NCI-H2081 (cell line): ENCODE results near the gene NPFF.

ENCODE experiments used
- DNase-seq, 2 experiments: peaks; one replicate each; lab custom pipeline; 2025; lab: John Stamatoyannopoulos, UW

The NPFF gene

DNA sequence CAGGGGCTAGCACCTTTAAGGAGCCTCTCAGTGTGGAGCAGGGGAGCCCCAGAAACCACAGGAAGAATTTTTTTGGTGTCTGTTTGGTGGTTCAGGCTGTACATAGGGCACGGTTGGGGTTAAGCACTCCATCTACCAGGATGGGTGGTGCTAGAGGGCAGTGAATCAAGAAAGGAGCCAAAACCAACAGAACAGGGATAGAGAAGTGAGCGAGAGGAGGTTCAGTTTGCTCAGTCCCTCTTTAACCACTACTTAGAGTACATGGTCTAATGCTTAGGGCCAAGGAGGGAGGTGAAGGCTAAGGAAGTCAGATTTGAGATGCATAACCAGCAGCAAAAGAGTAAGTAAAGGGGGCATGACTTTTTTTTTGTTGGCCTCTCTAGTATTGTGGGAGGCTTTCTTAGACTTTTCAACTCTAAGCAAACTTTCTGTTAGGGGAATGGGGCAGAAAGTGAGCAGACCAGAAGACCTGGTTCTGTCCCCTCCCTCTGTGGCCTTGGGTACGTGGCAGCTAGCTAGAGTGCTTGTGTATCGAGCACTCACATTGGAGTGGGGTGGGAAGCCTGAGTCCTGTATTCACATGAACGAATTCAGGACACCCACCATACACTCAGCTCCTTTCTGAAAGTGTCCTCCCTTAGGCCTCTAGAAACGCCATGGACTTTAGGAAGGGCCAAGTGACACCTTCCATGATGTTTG lies 6.6 kb upstream of the NPFF start:
- DNase-seq: no peak

DNA sequence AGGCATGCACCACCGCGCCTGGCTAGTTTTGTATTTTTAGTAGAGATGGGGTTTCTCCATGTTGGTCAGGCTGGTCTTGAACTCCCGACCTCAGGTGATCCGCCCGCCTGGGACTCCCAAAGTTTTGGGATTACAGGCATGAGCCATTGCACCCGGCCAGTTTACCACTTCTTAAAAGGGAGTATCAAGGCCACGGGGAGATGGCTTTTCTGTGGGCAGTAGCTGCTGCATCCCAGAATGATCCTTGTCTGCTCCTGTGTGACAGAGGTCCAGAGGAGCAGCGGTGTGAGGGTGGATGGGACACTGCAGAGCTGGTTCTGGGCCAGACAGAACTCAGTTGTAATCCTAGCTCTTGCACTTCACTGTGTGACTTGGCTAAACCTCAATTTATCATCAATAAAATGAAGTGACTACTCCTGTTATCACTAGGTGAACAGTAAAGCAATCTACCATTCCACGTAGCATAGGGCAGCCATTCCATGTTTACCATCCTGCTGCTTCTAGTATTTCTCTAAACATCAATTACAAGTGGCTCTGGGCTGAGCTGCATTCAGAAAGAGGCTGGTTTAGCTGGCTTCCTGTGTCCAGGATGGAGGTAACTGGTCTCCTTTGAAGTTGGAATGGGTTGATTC lies 3.0 kb upstream of the NPFF start:
- DNase-seq: no peak

DNA sequence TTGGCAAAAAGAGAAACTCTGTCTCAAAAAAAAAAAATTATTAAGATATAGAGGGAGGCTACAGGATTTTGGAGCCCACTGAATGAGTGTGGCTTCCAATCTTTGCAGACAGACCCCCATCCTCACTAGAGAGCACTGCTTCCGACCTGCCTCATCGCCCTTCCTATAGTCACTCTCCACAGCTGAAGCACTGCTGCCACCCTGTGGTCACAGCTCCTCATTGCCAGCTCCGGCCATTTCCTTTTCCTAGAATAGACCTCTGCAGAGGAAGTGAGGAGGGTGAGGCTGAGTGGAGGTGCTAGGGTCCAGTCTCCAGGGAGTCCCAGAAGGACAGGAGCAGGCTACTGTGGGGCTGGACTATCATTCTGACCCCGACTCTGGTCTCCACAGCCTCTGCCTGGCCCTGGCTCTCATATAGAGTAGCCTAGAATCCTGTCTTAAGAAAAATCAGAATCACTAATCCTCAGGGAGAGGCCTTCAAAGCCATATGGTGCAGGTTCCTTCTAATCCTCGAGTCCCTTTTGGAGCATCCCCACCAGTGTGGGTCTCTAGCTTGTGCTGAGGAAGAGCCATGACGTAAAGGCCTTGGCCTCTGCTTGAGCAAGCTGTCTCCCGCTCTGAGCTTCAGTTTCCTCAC lies 1.4 kb upstream of the NPFF start:
- DNase-seq: peak; percentile 78 to 80

DNA sequence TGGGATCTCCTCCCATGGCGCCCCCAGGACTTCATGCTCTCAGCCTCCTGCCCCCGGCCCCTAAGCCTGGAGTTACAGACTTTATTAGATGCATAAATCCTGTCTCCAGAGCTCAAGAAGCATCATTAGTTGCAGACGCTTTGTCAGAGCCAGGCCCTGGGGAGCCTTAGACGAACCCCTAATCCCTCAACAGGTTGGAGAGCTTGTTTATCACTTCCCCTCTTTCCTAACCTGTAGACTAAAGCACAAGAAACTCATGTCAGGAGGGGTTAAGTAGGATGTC lies 260 bp upstream of the NPFF start:
- no peak for DNase-seq

DNA sequence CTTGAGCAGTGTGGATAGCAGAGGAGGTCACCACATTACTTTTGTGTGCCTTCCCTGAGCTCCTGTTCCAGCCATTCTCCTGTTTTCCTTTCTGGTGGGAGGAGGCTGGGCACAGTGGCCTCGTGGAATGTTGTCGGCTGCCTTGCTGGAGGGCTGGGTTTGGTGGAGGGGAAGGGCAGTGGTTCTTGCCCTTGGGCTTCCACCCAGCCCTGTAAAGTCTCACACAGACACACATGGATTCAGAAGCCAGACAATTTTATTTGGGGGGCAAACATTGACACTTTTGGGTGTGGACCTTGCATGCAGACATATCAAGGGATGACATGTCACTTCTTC lies 866 bp downstream of the NPFF start:
- no peak for DNase-seq

DNA sequence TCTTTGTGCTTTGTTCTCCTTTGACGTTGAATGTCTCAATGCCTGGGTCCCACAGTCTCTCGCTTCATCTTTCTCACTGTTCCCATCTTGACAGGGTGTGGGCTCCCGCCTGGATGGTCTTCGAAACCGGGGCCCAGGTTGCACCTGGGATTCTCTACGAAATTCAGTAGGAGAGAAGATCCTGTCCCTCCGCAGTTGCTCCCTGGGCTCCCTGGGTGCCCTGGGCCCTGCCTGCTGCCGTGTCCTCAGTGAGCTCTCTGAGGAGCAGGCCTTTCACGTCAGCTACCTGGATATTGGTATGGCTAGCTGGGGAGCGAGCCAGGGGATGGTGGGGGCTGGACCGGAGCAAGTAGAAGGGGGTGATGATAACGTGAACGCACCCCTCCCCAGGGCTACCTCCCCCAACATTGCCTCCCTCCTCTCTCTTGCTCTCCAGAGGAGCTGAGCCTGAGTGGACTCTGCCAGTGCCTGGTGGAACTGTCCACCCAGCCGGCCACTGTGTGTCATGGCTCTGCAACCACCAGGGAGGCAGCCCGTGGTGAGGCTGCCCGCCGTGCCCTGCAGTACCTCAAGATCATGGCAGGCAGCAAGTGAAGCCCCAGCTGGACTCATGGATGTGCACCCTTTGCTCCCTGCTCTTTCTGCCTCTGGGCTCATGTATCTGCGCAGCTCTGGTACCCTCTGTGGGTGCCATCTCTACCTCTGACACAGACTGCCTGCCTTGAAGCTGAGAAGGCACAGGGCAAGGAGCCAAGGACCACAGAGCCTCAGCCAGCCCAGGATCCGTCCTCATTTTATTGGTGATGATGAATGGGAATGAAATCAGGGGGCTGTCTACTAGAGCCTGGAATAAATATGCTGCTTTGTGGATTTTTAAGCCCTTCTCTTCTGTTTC lies 1.5 kb downstream of the NPFF start:
- DNase-seq: no peak

DNA sequence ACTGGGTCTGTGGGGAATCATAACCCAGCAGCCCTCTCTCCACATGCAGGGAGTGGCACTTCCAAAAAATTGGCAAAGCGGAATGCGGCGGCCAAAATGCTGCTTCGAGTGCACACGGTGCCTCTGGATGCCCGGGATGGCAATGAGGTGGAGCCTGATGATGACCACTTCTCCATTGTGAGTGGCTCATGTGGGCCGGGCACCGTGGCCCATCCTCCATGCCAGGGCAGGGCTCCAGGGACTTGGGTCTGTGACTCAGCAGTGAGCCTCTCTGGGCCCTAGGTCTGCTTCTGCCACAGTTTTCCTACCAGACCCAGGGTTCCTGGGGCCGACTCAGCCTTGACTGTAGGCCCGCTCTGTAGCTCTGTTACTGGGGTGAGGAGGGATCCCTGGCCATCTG lies 2.2 kb downstream of the NPFF start:
- DNase-seq: no peak

DNA sequence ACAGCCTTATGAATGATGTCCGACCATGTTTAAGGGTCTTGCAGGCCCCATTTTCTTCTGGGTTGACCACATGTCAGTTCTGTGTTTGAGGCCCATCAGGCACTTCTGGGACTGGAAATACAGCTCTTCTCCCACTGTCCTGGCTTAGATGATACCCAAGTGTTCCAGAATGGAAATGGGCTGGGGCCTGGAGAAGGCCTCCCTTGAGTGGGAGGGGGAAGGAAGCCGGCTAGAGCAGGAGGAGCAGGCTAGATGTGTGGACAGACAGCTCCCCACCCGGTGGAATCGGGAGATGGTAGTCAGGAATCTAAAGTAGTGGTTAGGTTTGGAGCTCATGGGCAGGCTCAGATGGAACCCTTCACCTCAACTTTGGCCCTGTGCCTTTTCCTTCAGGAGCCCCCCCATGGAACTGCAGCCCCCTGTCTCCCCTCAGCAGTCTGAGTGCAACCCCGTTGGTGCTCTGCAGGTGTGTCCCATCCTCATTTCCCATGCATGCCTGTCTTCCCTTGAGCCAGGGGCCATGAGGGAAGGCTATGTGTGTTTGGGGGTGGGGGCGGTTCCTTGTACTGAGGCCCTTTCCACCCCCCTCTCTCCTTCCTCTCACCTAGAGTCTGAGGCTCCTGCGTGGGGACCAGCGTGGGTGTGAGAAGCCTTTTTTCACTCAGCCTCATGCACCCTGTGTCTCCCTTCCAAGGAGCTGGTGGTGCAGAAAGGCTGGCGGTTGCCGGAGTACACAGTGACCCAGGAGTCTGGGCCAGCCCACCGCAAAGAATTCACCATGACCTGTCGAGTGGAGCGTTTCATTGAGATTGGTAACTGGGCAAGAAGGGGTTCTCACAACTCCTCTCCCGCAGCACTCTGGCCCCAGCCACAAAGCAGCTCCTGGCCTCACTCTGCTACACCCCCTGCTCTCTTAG lies 3.0 kb downstream of the NPFF start:
- no peak for DNase-seq

DNA sequence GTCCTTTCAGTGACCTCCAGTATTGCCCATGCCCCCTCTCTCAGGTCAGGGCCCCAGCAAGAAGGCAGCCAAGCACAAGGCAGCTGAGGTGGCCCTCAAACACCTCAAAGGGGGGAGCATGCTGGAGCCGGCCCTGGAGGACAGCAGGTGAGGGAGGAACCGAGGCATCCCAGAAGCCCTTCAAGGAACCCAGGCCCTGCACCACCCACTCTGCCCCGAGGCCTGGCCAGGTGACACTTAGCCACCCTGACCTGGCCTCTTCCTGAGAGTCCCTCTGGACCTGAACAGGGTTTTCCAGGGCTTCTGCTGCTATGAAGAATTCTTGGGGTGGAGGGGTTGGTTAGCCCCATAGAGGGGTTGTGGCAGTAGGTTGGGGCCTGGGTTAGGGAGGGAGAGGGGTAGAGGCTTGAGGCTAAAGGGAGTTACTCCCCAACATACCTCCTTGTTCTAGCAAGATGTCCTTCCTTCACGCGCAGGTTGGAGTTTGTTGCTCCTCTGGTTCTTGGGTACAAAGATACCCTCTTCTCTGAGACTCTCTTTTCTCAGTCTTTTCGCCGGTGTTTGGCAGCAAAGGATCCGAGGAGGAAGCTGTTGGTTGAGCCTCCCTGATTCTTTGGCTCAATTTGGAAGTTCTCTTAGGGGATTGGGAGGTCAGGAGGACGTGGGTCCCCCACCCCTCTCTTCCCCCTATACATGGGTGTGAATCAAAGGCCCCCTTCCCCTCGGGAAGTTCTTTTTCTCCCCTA lies 4.1 kb downstream of the NPFF start:
- no peak for DNase-seq

DNA sequence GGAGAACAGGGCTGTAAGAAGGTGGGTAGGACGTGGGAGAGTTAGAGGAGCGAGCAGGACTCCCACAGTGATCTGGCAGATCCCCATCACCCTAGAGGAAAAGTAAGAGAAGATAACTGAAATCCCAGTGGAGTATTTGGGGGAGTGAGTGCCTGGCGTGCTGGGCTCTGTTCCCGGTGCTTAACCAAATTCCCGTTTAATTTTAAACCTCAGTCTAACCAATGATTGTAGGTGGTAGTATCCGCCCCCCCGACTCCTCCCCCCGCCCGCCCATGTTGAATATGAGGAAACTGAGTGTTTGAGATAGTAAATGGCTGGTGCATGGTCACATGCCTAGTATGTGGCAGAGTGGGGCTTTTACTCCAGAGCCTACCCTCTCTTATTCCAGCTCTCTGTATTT lies 5.0 kb downstream of the NPFF start:
- no peak for DNase-seq

DNA sequence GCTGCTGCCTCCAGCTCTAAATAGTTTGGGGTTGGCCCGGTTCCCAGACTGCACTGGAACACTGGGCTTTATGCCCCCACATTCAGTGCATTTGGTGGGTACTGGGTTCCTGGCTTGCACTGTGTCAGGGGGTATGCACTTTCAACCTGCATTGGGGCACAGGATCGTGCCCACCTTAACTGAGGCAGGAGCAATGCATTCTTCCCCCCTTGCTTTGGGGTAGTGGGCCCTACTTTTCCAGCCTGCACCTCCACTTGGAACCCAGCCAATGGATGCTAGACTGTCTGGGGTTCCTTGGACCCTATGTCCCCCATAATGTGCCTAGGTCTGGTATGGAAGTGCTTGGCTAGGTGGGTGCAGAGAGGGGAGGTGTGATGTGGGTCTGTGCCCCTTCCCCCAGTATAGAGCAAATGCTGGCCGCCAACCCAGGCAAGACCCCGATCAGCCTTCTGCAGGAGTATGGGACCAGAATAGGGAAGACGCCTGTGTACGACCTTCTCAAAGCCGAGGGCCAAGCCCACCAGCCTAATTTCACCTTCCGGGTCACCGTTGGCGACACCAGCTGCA lies 5.6 kb downstream of the NPFF start:
- no peak for DNase-seq

DNA sequence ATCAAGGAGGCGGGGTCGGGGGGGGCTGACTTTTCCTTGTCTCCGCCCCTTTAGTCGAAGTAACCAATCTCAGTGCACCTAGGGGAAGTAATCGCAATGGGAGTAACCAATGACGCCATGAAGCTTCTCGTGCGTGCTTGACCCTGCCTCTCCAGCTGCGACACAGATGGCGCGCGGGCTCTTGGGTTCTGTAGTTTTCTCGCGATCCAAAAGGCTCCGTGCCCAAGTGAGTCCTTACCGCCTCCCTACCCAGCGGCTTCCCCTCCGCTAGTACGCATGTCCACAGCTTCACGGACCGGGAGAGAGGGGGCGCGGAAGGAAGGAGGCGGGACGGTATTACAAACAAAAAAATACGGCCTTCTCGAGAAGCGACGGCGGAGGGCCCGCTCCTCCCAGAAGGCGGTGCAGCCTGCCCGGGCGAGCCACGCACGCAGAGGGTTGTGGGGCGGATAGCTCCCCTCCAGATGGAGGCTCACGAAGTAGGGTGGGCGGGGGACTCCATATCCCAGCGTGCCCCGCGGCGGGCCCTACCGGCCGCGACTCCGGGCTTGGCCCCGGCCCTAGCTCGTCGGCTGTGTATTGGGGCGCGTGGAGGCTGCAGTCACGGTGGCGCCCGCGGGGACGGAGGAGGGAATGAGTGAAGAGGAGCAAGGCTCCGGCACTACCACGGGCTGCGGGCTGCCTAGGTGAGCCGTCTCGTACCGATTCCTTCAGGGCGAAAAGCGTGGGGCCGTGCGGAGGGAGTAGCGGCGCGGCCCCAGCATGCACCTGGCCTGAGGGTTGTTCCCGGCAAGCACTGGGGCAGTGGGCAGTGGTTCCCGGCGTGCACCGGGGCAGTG lies 6.3 kb downstream of the NPFF start, which contains the start of gene TARBP2:
TSS of gene TARBP2 (plus strand) at position 508 of the 839 bp plus-strand sequence. CDS start at position 634, 126 bp downstream.
- peak; percentile 99 for DNase-seq

DNA sequence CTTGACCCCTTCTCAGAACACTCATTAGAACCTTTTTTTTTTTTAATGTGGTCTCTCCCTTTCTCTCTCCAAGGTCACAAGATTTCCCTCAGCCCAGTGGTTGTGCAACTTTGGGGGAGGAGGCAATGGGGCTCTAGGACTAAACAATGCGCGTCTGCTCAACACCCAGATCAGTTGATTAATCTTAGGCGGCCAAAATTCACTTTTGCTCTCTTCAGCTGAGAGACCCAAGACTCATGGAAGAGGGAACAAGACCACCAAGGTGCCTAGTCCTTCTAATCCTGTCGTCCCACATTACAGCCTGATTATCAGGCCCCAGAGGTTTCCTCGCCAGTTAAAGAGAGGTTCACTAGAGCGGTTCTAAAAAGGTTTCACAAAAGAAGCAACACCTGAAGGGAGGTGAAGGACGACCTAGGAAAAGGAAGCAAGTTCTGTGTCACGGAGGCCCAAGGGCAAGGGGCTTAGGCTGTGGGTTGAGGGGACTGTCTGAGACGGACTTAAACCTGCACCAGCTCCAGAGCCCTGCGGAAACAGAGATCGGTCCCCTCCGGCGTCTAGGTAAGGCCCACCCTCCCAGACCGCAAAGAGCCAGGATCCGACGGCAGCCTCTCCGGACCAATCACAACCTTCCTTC lies 7.0 kb downstream of the NPFF start:
- DNase-seq: no peak

DNA sequence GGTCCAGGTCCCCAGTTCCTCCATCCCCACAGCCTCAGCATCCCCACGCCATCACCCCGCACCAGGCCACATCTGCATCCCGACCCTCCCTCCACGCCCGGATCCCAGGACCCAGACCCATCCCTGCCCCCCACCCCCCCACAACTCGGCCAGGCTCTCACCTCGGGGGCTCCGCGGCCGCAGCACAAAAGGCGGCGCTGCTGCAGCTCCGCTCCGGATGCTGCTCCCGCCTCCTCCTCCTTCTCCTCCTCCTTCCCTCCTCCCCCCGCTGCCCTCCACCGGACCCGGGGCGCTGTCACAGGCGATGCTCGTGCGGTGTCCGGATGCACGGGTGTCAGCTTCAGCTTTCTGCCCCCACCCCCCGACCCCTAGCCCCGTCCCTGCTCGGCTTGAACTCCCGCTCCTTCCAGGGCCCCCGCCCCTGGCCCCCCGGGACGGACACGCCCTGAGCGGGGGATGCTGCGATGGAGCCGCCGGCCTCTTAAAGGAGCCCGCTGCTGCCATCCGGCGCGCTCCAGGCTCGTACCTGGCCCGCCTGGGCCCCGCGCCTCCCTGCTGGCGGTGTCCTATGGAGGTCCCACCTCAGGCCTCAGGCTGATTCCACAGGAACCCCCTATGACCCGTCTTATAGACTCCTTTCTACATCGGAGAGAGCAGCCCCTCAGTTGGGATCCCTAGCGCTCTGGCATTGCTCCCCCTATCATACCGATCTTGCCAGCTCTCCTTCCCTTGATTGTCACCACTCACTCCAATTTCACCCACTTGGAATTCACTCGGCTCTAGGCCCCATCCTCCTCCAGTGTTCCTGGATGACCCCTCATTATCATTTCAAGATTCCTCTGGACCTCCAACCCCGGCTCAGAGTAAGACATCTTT lies 7.8 kb downstream of the NPFF start, which contains the start of gene MAP3K12:
TSS of gene MAP3K12 (minus strand) at position 193 of the 876 bp plus-strand sequence. CDS start 12,067 bp downstream, outside the sequence.
- DNase-seq: peak; percentile 58 to 66

DNA sequence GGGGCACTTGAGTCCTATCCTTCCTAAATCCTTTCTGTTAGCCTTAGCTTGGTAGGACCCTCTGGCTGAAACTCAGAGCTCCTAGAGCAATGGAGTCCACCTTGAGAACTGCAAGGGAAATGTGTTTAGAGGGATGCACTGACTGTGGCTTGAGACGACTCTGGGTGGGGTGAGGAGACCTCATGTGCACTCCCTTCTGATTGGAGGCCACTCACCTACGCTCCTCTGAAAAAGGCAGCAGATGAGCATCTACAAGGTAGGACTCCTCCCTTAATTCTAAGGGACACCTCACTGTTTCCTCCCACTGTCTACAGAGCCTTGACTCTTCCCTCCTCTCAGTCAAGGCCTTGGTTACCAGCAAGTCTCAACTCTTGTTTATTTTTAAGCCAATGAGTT lies 9.1 kb downstream of the NPFF start:
- DNase-seq: no peak

DNA sequence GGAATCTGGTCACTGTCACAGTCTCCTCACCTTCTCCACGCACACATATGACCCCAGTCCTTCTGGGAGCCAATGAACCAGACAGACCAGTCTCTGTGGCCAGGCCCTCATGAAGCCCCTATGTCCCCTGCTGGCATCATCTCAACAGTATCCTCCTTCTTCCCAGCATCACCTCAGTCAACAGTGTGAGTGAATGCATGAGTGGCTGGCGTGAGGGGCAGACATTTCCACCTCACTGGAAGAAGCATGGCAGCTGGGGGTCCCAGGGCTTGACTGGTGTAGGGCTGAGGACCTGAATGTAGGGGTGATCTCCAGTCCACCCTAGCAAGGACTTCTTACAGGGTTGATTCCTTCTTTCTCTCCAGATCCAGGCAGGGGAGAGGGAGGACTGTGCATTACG lies 9.8 kb downstream of the NPFF start:
- no peak for DNase-seq

DNA sequence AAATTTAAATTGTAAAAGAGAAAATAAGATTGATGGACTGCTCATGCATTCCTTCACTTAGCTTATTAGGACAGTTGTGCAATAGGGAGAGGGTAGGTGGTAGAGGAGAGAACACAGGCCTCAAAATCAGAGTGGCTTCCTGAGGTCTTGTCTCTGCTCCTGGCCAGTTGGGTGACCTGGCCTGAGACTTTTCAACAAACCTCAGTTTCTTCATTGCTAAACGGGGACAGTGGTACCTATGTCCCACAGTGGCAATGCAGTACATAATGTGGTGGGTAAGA lies 10.6 kb downstream of the NPFF start:
- no peak for DNase-seq
